Measurements from ENCODE around the gene LONP2.
A peak's percentile ranks its signal among the peaks of the same experiment; 100 is the strongest.
"Not testable (repeated sequence)": the region's sequence is repeated elsewhere in the genome, so short reads cannot be mapped to it uniquely, and the experiment has no call there.

LONP2 gene

GRCh38 chr16:48295488-48296281, 51.6 kb downstream of the LONP2 start:
- Histone ChIP-seq H3K9me3 (ENCODE audit: low read length) (no peaks in the 10 kb centered on the region), H3K9ac (ENCODE audit: low read length) (no peak overlapping the region), H3K27me3 (ENCODE audit: control insufficient read depth in 1 of 2, insufficient read depth in 2 of 2, low read length in 2 of 2) (no peaks in the 10 kb centered on the region), H3K36me3 (ENCODE audit: insufficient read depth, low read length) (peaks cover 19% of the 10 kb centered on the region), H3K27ac (ENCODE audit: low read depth, low read length) (no peak overlapping the region), H3K4me1 (ENCODE audit: insufficient read depth, low read length) (no peaks in the 10 kb centered on the region), H3K4me3 (ENCODE audit: low read depth in 1 of 2, low read length in 2 of 2) (no peak overlapping the region)

DNA sequence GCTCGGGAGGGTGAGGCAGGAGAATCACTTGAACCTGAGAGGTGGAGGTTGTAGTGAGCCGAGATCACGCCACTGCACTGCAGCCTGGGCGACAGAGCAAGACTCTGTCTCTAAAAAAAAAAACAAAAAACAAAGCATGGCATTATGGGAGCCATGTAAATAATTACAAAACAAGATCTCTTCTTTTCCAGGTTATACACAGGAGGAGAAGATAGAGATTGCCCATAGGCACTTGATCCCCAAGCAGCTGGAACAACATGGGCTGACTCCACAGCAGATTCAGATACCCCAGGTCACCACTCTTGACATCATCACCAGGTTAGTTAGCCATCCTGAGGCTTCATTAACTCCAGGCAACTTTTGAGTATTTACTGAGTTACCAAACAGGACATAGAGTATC, 55.4 kb downstream of the LONP2 start:
- no peaks in the 10 kb centered on the region for H3K4me1 ChIP-seq (ENCODE audit: insufficient read depth, low read length)
- no peaks in the 10 kb centered on the region for H3K27me3 ChIP-seq (ENCODE audit: control insufficient read depth in 1 of 2, insufficient read depth in 2 of 2, low read length in 2 of 2)
- no peak overlapping the region for H3K27ac ChIP-seq (ENCODE audit: low read depth, low read length)
- H3K9me3 ChIP-seq (ENCODE audit: low read length): no peaks in the 10 kb centered on the region
- H3K9ac ChIP-seq (ENCODE audit: low read length): no peak overlapping the region
- H3K4me3 ChIP-seq (ENCODE audit: low read depth in 1 of 2, low read length in 2 of 2): no peak overlapping the region
- peaks cover 43% of the 10 kb centered on the region for H3K36me3 ChIP-seq (ENCODE audit: insufficient read depth, low read length)

DNA sequence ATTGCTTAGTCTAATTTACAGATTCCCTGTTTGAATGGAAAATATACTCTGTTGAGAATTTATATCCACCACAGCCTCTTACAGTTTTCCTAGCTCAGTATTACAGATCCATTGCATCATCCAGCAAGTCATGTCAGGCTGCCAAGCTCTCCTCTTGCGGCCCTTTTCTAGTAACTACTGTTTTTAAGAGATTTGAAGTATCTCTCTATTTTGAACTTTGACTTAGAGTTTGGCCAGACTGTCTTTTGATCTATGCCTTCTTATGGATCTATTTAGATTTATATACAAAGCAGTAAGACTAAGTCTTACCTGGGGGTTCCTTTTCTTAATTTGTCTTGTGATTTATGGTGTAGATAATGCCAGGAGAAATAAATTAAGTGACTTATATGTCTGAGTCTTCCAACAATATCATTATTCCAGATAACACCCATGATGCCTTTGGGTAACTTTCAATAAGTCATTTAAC, 56.3 kb downstream of the LONP2 start:
- H3K36me3 ChIP-seq (ENCODE audit: insufficient read depth, low read length): peaks cover 43% of the 10 kb centered on the region
- H3K4me1 ChIP-seq (ENCODE audit: insufficient read depth, low read length): no peaks in the 10 kb centered on the region
- no peak overlapping the region for H3K9ac ChIP-seq (ENCODE audit: low read length)
- no peaks in the 10 kb centered on the region for H3K9me3 ChIP-seq (ENCODE audit: low read length)
- H3K4me3 ChIP-seq (ENCODE audit: low read depth in 1 of 2, low read length in 2 of 2): no peak overlapping the region
- no peak overlapping the region for H3K27ac ChIP-seq (ENCODE audit: low read depth, low read length)
- no peaks in the 10 kb centered on the region for H3K27me3 ChIP-seq (ENCODE audit: control insufficient read depth in 1 of 2, insufficient read depth in 2 of 2, low read length in 2 of 2)

GRCh38 chr16:48308535-48308934, 64.4 kb downstream of the LONP2 start:
- Histone ChIP-seq H3K4me1 (ENCODE audit: insufficient read depth, low read length) (no peaks in the 10 kb centered on the region), H3K9me3 (ENCODE audit: low read length) (peaks cover 15% of the 10 kb centered on the region), H3K4me3 (ENCODE audit: low read depth in 1 of 2, low read length in 2 of 2) (no peak overlapping the region), H3K27me3 (ENCODE audit: control insufficient read depth in 1 of 2, insufficient read depth in 2 of 2, low read length in 2 of 2) (no peaks in the 10 kb centered on the region), H3K27ac (ENCODE audit: low read depth, low read length) (no peak overlapping the region), H3K9ac (ENCODE audit: low read length) (no peak overlapping the region), H3K36me3 (ENCODE audit: insufficient read depth, low read length) (peaks cover 22% of the 10 kb centered on the region)

- Histone ChIP-seq H3K4me3 (ENCODE audit: low read depth in 1 of 2, low read length in 2 of 2) (no peak overlapping the region), H3K9me3 (ENCODE audit: low read length) (peaks cover 15% of the 10 kb centered on the region), H3K27me3 (ENCODE audit: control insufficient read depth in 1 of 2, insufficient read depth in 2 of 2, low read length in 2 of 2) (no peaks in the 10 kb centered on the region), H3K4me1 (ENCODE audit: insufficient read depth, low read length) (no peaks in the 10 kb centered on the region), H3K27ac (ENCODE audit: low read depth, low read length) (no peak overlapping the region), H3K9ac (ENCODE audit: low read length) (no peak overlapping the region), H3K36me3 (ENCODE audit: insufficient read depth, low read length) (peaks cover 18% of the 10 kb centered on the region)
Measured at GRCh38 chr16:48310908-48311641, 67.0 kb downstream of the LONP2 start.

- Histone ChIP-seq H3K9me3 (ENCODE audit: low read length) (peaks cover 15% of the 10 kb centered on the region), H3K36me3 (ENCODE audit: insufficient read depth, low read length) (peaks cover 12% of the 10 kb centered on the region)
- not testable (repeated sequence) for H3K4me3 ChIP-seq (ENCODE audit: low read depth in 1 of 2, low read length in 2 of 2); H3K27me3 ChIP-seq (ENCODE audit: control insufficient read depth in 1 of 2, insufficient read depth in 2 of 2, low read length in 2 of 2); H3K27ac ChIP-seq (ENCODE audit: low read depth, low read length); H3K4me1 ChIP-seq (ENCODE audit: insufficient read depth, low read length); H3K9ac ChIP-seq (ENCODE audit: low read length)
Measured at GRCh38 chr16:48313905-48314304, 69.8 kb downstream of the LONP2 start.

DNA sequence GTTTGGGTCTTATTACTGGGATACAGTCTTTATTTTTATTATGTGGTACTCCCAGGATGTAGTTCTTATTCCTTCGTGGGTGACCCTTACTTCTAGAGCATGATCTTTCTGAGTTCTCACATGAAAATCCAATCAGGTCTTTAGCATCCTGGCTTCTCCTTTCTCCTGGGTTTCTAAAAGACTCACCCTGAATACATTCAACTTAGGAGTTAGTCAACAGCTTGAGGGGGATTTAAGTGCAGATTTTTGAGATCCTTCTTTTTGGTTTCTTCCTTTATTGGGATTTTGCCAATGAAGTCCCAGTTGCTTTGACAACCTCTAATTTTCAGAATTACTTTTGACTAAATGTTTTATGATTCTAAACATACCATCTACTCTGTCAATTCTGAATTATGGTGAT, 72.9 kb downstream of the LONP2 start:
- no peak overlapping the region for H3K9ac ChIP-seq (ENCODE audit: low read length)
- peaks cover 3% of the 10 kb centered on the region for H3K4me1 ChIP-seq (ENCODE audit: insufficient read depth, low read length)
- H3K4me3 ChIP-seq (ENCODE audit: low read depth in 1 of 2, low read length in 2 of 2): no peak overlapping the region
- no peaks in the 10 kb centered on the region for H3K9me3 ChIP-seq (ENCODE audit: low read length)
- H3K27me3 ChIP-seq (ENCODE audit: control insufficient read depth in 1 of 2, insufficient read depth in 2 of 2, low read length in 2 of 2): no peaks in the 10 kb centered on the region
- H3K36me3 ChIP-seq (ENCODE audit: insufficient read depth, low read length): peaks cover under 1% of the 10 kb centered on the region
- no peak overlapping the region for H3K27ac ChIP-seq (ENCODE audit: low read depth, low read length)

- Histone ChIP-seq H3K4me3 (ENCODE audit: low read depth in 1 of 2, low read length in 2 of 2) (no peak overlapping the region), H3K9me3 (ENCODE audit: low read length) (no peaks in the 10 kb centered on the region), H3K36me3 (ENCODE audit: insufficient read depth, low read length) (no peaks in the 10 kb centered on the region), H3K4me1 (ENCODE audit: insufficient read depth, low read length) (peaks cover 3% of the 10 kb centered on the region), H3K27me3 (ENCODE audit: control insufficient read depth in 1 of 2, insufficient read depth in 2 of 2, low read length in 2 of 2) (no peaks in the 10 kb centered on the region), H3K27ac (ENCODE audit: low read depth, low read length) (no peak overlapping the region), H3K9ac (ENCODE audit: low read length) (no peak overlapping the region)
Measured at GRCh38 chr16:48317614-48318315, 73.7 kb downstream of the LONP2 start.

DNA sequence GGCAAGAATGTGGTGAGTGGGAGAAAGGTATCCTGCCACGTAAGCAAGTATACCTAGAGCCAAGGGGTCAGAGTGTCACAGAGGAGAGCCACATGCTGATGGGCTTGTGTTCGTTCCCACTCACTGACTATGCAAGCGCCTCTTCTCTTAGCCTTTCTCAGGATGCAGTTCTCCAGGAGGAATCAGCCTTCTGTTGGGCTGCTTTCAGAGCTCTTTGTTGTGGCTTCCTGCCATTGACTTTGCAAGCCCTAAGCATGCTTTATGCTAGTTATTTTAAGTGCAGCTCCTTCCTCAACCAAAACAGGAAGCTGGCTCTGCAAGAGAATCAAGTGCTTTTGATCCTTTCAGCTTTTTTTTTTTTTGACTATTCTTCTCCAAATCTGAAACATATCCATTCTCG, 74.5 kb downstream of the LONP2 start:
- H3K27ac ChIP-seq (ENCODE audit: low read depth, low read length): no peak overlapping the region
- peak overlapping the region in 1 of 2 donors; percentile 32 for H3K4me3 ChIP-seq (ENCODE audit: low read depth in 1 of 2, low read length in 2 of 2)
- no peaks in the 10 kb centered on the region for H3K27me3 ChIP-seq (ENCODE audit: control insufficient read depth in 1 of 2, insufficient read depth in 2 of 2, low read length in 2 of 2)
- peaks cover 3% of the 10 kb centered on the region for H3K4me1 ChIP-seq (ENCODE audit: insufficient read depth, low read length)
- H3K9ac ChIP-seq (ENCODE audit: low read length): no peak overlapping the region
- H3K36me3 ChIP-seq (ENCODE audit: insufficient read depth, low read length): no peaks in the 10 kb centered on the region
- no peaks in the 10 kb centered on the region for H3K9me3 ChIP-seq (ENCODE audit: low read length)

- H3K9me3 ChIP-seq (ENCODE audit: low read length): no peaks in the 10 kb centered on the region
- no peak overlapping the region for H3K4me3 ChIP-seq (ENCODE audit: low read depth in 1 of 2, low read length in 2 of 2)
- H3K36me3 ChIP-seq (ENCODE audit: insufficient read depth, low read length): no peaks in the 10 kb centered on the region
- H3K27ac ChIP-seq (ENCODE audit: low read depth, low read length): no peak overlapping the region
- H3K27me3 ChIP-seq (ENCODE audit: control insufficient read depth in 1 of 2, insufficient read depth in 2 of 2, low read length in 2 of 2): no peaks in the 10 kb centered on the region
- H3K4me1 ChIP-seq (ENCODE audit: insufficient read depth, low read length): peaks cover 3% of the 10 kb centered on the region
- H3K9ac ChIP-seq (ENCODE audit: low read length): no peak overlapping the region
Measured at GRCh38 chr16:48321317-48322036, 77.4 kb downstream of the LONP2 start.

Data from muscle layer of colon (tissue), 2 donors.